Fibroblast of mammary gland (primary cell): ENCODE measurements around the gene GLRX.
"Not testable (repeated sequence)": the region's sequence is repeated elsewhere in the genome, so short reads cannot be mapped to it uniquely, and the experiment has no call there.

Experiments used
- DNase-seq: peaks from one replicate; pipeline ENCODE4 v3.0.0-alpha.2; 2010; ENCODE audit warnings: low read depth
- H3K4me3 ChIP-seq: 2 replicates; pipeline ENCODE4 v1.5.1; 2011; ENCODE audit warnings: low read depth, mild to moderate bottlenecking, low read length, moderate library complexity; ENCODE audit not compliant: control insufficient read depth
- CTCF ChIP-seq: conservative IDR thresholded peaks from 2 replicates; pipeline ENCODE4 v1.5.1; 2011; ENCODE audit warnings: low read depth, low read length, inconsistent platforms; ENCODE audit not compliant: control insufficient read depth, insufficient read depth

GLRX gene

GRCh38 chr5:95852567-95852966, 30.0 kb upstream of the GLRX start:
- no peak for DNase-seq
- H3K4me3 ChIP-seq: no peak overlapping the region
- no peak for TF ChIP-seq CTCF

- DNase-seq, H3K4me3 ChIP-seq: not testable (repeated sequence)
These were observed 28.6 kb upstream of the GLRX start for GRCh38 chr5:95851141-95851540.

- peak; percentile 40 for DNase-seq
- TF ChIP-seq CTCF: no peak
- no peak overlapping the region for H3K4me3 ChIP-seq
These were observed 27.9 kb upstream of the GLRX start for GRCh38 chr5:95850391-95850894.

- no peak for TF ChIP-seq CTCF
- peak; percentile 77 for DNase-seq
- H3K4me3 ChIP-seq: no peak overlapping the region
These were observed 26.2 kb upstream of the GLRX start for GRCh38 chr5:95848701-95849100.

GRCh38 chr5:95847261-95847592, 24.7 kb upstream of the GLRX start:
- no peak overlapping the region for H3K4me3 ChIP-seq
- no peak for DNase-seq
- no peak for TF ChIP-seq CTCF

- H3K4me3 ChIP-seq: no peak overlapping the region
- TF ChIP-seq CTCF: peak; percentile 97
- DNase-seq: peak; percentile 81
These were observed 24.2 kb upstream of the GLRX start for GRCh38 chr5:95846554-95847260.

- TF ChIP-seq CTCF: no peak
- no peak overlapping the region for H3K4me3 ChIP-seq
- DNase-seq: no peak
These were observed 22.9 kb upstream of the GLRX start for GRCh38 chr5:95845391-95845790.
